ENCODE results near the gene DGKK.

DGKK gene

DNA sequence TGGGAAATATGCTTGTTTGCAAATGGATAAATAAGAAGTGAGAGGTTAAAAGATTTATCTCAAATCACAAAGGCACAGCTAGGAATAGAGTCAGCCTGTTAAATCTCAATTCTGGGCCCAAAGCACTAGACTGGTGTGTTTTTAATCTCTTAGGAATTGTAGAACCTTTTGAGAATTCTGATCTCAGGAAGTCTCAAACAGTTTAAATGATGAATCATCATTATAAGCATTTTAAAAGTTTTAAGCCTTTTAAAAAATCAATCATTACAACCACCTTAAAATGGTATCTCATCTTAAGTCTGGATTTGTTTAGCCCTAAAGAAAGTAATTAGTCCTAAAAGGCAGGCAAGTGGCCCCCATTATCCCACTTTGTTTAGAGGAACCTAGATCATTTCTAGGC lies 17.8 kb downstream of the DGKK start:
- TF ChIP-seq, protein P1, sequence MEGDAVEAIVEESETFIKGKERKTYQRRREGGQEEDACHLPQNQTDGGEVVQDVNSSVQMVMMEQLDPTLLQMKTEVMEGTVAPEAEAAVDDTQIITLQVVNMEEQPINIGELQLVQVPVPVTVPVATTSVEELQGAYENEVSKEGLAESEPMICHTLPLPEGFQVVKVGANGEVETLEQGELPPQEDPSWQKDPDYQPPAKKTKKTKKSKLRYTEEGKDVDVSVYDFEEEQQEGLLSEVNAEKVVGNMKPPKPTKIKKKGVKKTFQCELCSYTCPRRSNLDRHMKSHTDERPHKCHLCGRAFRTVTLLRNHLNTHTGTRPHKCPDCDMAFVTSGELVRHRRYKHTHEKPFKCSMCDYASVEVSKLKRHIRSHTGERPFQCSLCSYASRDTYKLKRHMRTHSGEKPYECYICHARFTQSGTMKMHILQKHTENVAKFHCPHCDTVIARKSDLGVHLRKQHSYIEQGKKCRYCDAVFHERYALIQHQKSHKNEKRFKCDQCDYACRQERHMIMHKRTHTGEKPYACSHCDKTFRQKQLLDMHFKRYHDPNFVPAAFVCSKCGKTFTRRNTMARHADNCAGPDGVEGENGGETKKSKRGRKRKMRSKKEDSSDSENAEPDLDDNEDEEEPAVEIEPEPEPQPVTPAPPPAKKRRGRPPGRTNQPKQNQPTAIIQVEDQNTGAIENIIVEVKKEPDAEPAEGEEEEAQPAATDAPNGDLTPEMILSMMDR (conservative IDR thresholded peaks at IDR 0.05), result no peak
- no peak overlapping the region for H3K27ac ChIP-seq

- no peak overlapping the region for H3K27ac ChIP-seq
- TF ChIP-seq, protein P1 (conservative IDR thresholded peaks at IDR 0.05), result no peak
Observed at GRCh38 chrX:50450324-50450723, 20.3 kb downstream of the DGKK start.

GRCh38 chrX:50448565-50448964 lies 22.1 kb downstream of the DGKK start:
- TF ChIP-seq, protein P1 (conservative IDR thresholded peaks at IDR 0.05), result no peak

GRCh38 chrX:50447535-50447934 lies 23.1 kb downstream of the DGKK start:
- TF ChIP-seq, protein P1 (conservative IDR thresholded peaks at IDR 0.05), result no peak
- H3K27ac ChIP-seq, result no peak overlapping the region

More at GRCh38 chrX:50448565-50448964, 22.1 kb downstream of the DGKK start:
- H3K27ac ChIP-seq, result no peak overlapping the region

DNA sequence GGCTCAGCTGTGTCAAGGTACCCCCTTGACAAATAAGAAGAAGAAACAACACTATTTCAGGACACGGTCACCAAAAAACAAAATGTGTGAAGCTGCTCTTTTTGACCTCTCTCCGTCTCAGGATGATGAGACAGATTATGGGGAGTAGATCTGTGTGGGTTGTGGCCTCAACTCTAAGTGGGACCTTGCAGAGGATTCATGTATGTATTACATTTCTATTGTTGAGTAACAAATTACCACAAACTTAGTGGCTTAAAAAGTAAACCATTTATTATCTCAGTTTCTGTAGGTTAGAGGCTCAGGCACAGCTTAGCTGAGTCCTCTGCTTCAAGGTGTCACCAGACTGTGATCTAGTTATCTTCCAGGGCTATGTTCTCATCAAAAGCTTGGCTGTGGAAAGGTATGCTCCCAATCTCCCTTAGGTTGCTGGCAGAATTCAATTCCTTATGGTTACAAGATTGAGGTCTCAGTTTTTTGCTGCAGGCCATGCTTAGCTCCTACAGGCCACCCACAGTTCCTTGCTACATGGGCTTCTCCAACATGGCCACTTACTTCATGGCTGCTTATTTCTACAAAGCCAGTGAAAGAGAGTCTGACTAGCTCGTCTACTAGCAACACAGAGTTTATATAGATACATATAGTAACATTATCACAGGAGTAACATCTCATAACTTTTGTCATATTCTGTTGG lies 28.1 kb downstream of the DGKK start:
- no peak overlapping the region for H3K27ac ChIP-seq
- TF ChIP-seq, protein P1 (conservative IDR thresholded peaks at IDR 0.05), result no peak

- TF ChIP-seq, protein P1 (conservative IDR thresholded peaks at IDR 0.05), result no peak
Observed at GRCh38 chrX:50436797-50437196, 33.8 kb downstream of the DGKK start.

DNA sequence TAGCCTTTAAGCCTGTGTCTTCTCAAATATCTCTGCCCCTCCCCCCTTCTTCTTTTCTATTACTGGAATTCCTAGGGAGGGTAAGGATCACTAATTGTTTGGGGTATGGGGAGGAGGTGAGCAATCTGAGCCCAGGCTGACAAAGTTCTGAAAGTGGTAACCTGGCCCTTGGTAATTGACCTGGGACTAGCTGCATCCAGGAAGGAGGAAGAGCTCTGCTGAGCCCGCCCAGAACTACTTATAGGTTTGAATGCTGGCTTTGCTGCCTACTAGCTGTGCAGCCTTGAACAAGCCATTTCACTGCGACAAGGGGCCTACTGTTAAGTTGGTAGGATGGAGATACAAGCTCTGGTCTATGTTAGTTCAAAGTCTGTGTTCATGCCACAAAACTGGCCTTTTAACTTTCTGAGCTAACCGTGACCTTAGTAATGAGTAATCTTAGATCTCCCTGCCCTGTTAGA lies 37.8 kb downstream of the DGKK start:
- TF ChIP-seq, protein P1 (conservative IDR thresholded peaks at IDR 0.05), result no peak
- H3K27ac ChIP-seq, result no peak overlapping the region

More at GRCh38 chrX:50436797-50437196, 33.8 kb downstream of the DGKK start:
- H3K27ac ChIP-seq, result no peak overlapping the region
